ENCODE results near the gene IFT25. TPM values are rescaled to one million over a fixed set of nuclear protein-coding genes. Genes with fewer than 3 reads are reported as not detected.

The IFT25 gene
- total and polyA plus RNA-seq, 2 of the 13 experiments (the other 11 are each of a cell fraction or from before 2014, with no cell fraction given): 19.7 to 48.0 TPM

DNA sequence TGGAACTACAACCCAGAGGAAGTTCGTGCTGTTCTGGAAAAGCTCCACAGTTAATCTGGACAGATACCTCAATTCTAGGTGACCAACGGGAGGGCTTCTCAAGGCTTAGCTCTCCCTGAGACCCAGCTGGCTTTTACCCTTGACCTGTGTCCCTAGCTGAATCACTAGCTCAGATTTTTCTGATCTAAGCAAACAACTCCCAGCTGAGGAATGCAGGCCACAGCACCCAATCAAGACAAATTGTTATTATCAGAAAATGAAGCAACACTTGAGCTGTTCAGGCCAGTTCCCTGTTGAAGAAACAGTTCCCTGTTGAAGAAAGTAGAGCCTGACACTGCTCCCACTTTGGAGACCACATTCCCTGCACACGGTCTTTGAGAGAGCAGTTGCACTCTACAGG, 35.6 kb downstream of the IFT25 start (continued):
- TF ChIP-seq RXRB (CRISPR knock-in tag; IDR thresholded peaks at IDR 0.05; ENCODE audit: borderline replicate concordance) (peak; percentile 30; the same call in 1 of the 2 replicates), PHF8 (CRISPR knock-in tag; IDR thresholded peaks at IDR 0.05) (no peak), PPARG (CRISPR knock-in tag; conservative IDR thresholded peaks at IDR 0.05) (0 out of 2 replicates have a peak, but pooled peaks have one; percentile 21), HDAC2 (CRISPR knock-in tag; IDR thresholded peaks at IDR 0.05) (peak; percentile 50; the same call in 1 of the 2 replicates), FOSL2 (CRISPR knock-in tag; IDR thresholded peaks at IDR 0.05) (peak; percentile 72), TEAD3 (CRISPR knock-in tag; optimal IDR thresholded peaks at IDR 0.05; ENCODE audit: borderline replicate concordance) (peak; percentile 75), EP300 (IDR thresholded peaks at IDR 0.05; ENCODE audit: low read depth in 2 of 2, low read length in 2 of 2) (no peak), EP300 (CRISPR knock-in tag; IDR thresholded peaks at IDR 0.05; ENCODE audit: borderline replicate concordance) (peak; percentile 39; the same call in 1 of the 2 replicates), TBX2 (CRISPR knock-in tag; IDR thresholded peaks at IDR 0.05; ENCODE audit: borderline replicate concordance) (peak; percentile 28; the same call in 1 of the 2 replicates), NCOR1 (IDR thresholded peaks at IDR 0.05; ENCODE audit: borderline replicate concordance, low read length) (no peak), ZNF296 (CRISPR knock-in tag; conservative IDR thresholded peaks at IDR 0.05) (no peak), CEBPG (CRISPR knock-in tag; IDR thresholded peaks at IDR 0.05) (peak; percentile 65), RARA (CRISPR knock-in tag; IDR thresholded peaks at IDR 0.05) (peak; percentile 41), NR2F1 (CRISPR knock-in tag; IDR thresholded peaks at IDR 0.05) (peak; percentile 56 to 85; a peak in 3 of 4 replicates), FOXA1 (IDR thresholded peaks at IDR 0.05) (no peak), FOXA1 (CRISPR knock-in tag; IDR thresholded peaks at IDR 0.05) (peak; percentile 51), HNF4A (CRISPR knock-in tag; IDR thresholded peaks at IDR 0.05) (peak; percentile 43; the same call in 1 of the 2 replicates), ZFP41 (CRISPR knock-in tag; IDR thresholded peaks at IDR 0.05; ENCODE audit: borderline replicate concordance) (no peak)
- TF ChIP-seq, protein P1, sequence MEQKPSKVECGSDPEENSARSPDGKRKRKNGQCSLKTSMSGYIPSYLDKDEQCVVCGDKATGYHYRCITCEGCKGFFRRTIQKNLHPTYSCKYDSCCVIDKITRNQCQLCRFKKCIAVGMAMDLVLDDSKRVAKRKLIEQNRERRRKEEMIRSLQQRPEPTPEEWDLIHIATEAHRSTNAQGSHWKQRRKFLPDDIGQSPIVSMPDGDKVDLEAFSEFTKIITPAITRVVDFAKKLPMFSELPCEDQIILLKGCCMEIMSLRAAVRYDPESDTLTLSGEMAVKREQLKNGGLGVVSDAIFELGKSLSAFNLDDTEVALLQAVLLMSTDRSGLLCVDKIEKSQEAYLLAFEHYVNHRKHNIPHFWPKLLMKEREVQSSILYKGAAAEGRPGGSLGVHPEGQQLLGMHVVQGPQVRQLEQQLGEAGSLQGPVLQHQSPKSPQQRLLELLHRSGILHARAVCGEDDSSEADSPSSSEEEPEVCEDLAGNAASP (CRISPR knock-in tag; IDR thresholded peaks at IDR 0.05; ENCODE audit: borderline replicate concordance): no peak
- TF ChIP-seq, protein P2, sequence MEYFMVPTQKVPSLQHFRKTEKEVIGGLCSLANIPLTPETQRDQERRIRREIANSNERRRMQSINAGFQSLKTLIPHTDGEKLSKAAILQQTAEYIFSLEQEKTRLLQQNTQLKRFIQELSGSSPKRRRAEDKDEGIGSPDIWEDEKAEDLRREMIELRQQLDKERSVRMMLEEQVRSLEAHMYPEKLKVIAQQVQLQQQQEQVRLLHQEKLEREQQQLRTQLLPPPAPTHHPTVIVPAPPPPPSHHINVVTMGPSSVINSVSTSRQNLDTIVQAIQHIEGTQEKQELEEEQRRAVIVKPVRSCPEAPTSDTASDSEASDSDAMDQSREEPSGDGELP (IDR thresholded peaks at IDR 0.05; ENCODE audit: borderline replicate concordance, low read depth): peak; percentile 78; the same call in 1 of the 2 replicates
- TF ChIP-seq, protein P3, sequence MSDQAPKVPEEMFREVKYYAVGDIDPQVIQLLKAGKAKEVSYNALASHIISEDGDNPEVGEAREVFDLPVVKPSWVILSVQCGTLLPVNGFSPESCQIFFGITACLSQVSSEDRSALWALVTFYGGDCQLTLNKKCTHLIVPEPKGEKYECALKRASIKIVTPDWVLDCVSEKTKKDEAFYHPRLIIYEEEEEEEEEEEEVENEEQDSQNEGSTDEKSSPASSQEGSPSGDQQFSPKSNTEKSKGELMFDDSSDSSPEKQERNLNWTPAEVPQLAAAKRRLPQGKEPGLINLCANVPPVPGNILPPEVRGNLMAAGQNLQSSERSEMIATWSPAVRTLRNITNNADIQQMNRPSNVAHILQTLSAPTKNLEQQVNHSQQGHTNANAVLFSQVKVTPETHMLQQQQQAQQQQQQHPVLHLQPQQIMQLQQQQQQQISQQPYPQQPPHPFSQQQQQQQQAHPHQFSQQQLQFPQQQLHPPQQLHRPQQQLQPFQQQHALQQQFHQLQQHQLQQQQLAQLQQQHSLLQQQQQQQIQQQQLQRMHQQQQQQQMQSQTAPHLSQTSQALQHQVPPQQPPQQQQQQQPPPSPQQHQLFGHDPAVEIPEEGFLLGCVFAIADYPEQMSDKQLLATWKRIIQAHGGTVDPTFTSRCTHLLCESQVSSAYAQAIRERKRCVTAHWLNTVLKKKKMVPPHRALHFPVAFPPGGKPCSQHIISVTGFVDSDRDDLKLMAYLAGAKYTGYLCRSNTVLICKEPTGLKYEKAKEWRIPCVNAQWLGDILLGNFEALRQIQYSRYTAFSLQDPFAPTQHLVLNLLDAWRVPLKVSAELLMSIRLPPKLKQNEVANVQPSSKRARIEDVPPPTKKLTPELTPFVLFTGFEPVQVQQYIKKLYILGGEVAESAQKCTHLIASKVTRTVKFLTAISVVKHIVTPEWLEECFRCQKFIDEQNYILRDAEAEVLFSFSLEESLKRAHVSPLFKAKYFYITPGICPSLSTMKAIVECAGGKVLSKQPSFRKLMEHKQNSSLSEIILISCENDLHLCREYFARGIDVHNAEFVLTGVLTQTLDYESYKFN (CRISPR knock-in tag; conservative IDR thresholded peaks at IDR 0.05): 0 out of 2 replicates have a peak, but pooled peaks have one; percentile 32
- TF ChIP-seq, protein P4, sequence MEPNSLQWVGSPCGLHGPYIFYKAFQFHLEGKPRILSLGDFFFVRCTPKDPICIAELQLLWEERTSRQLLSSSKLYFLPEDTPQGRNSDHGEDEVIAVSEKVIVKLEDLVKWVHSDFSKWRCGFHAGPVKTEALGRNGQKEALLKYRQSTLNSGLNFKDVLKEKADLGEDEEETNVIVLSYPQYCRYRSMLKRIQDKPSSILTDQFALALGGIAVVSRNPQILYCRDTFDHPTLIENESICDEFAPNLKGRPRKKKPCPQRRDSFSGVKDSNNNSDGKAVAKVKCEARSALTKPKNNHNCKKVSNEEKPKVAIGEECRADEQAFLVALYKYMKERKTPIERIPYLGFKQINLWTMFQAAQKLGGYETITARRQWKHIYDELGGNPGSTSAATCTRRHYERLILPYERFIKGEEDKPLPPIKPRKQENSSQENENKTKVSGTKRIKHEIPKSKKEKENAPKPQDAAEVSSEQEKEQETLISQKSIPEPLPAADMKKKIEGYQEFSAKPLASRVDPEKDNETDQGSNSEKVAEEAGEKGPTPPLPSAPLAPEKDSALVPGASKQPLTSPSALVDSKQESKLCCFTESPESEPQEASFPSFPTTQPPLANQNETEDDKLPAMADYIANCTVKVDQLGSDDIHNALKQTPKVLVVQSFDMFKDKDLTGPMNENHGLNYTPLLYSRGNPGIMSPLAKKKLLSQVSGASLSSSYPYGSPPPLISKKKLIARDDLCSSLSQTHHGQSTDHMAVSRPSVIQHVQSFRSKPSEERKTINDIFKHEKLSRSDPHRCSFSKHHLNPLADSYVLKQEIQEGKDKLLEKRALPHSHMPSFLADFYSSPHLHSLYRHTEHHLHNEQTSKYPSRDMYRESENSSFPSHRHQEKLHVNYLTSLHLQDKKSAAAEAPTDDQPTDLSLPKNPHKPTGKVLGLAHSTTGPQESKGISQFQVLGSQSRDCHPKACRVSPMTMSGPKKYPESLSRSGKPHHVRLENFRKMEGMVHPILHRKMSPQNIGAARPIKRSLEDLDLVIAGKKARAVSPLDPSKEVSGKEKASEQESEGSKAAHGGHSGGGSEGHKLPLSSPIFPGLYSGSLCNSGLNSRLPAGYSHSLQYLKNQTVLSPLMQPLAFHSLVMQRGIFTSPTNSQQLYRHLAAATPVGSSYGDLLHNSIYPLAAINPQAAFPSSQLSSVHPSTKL (CRISPR knock-in tag; IDR thresholded peaks at IDR 0.05): peak; percentile 55; the same call in 1 of the 2 replicates

Measured in HepG2 (cell line).